Panc1 (cell line): ENCODE measurements around the gene PORCN. TPM values are rescaled to one million over a fixed set of nuclear protein-coding genes. Genes with fewer than 3 reads are reported as not detected.

ENCODE experiments used
- ATAC-seq: fragments of 200-7000 bp; cut with Tn5 transposase; 2 replicates; pipeline ENCODE4 v1.9.1; 2020; ENCODE audit warnings: mild to moderate bottlenecking, moderate library complexity
- BruUV-seq: library from RNA; stranded (reverse); fragments of 400-500 nt; replicated peaks from 2 replicates; lab custom pipeline; 2021; lab: Mats Ljungman, UMichigan
- CTCF ChIA-PET: fragments of 300-600 bp; sonication (Branson Sonifier 250); formaldehyde crosslinking; loops from one replicate; lab custom pipeline; 2022; ENCODE audit warnings: antibody characterized with exemption; lab: Charles Lee
- POLR2A ChIA-PET: fragments of 300-600 bp; sonication (Branson Sonifier 250); formaldehyde crosslinking; loops from one replicate; lab custom pipeline; 2022; ENCODE audit warnings: antibody characterized with exemption; lab: Charles Lee
- DNase-seq: peaks from one replicate; pipeline ENCODE4 v3.0.0-alpha.2; 2010; ENCODE audit warnings: low read depth, low spot score
- H3K27ac ChIP-seq: 2 replicates; pipeline ENCODE4 v1.5.1; 2011; ENCODE audit warnings: mild to moderate bottlenecking, low read length, inconsistent platforms
- H3K27me3 ChIP-seq: fragments of 200-500 bp; sonication (Bioruptor generic); 2 replicates; pipeline ENCODE4 v1.6.0; 2014; ENCODE audit warnings: low read length, inconsistent platforms; ENCODE audit not compliant: control insufficient read depth, insufficient read depth
- H3K36me3 ChIP-seq: fragments of 200-500 bp; sonication (Bioruptor generic); 2 replicates; pipeline ENCODE4 v1.5.1; 2014; ENCODE audit warnings: inconsistent platforms, mild to moderate bottlenecking, low read length, moderate library complexity; ENCODE audit not compliant: control insufficient read depth, insufficient read depth
- H3K4me1 ChIP-seq: 2 replicates; pipeline ENCODE4 v1.5.1; 2011; ENCODE audit warnings: inconsistent platforms, mild to moderate bottlenecking, low read length, moderate library complexity; ENCODE audit not compliant: control insufficient read depth, insufficient read depth
- H3K4me3 ChIP-seq, 2 experiments: 2 replicates each; pipeline ENCODE4 v1.5.1; 2011 to 2012; ENCODE audit warnings: low read depth in 2 of 2, low read length in 2 of 2, mild to moderate bottlenecking in 2 of 2, inconsistent platforms in 1 of 2, moderate library complexity in 1 of 2
- H3K9me3 ChIP-seq: fragments of 200-500 bp; sonication (Bioruptor generic); 2 replicates; pipeline ENCODE4 v1.5.1; 2014; ENCODE audit warnings: low read depth, mild to moderate bottlenecking, inconsistent platforms, low read length, moderate library complexity; ENCODE audit not compliant: control insufficient read depth, insufficient read depth
- CTCF ChIP-seq: fragments of 450-650 bp; IDR thresholded peaks from 2 replicates; pipeline ENCODE4 v1.5.1; 2017; ENCODE audit warnings: mild to moderate bottlenecking
- POLR2AphosphoS5 ChIP-seq: IDR thresholded peaks from 2 replicates; pipeline ENCODE4 v1.6.1; 2012; ENCODE audit warnings: mild to moderate bottlenecking, low read depth, low read length, moderate library complexity
- REST ChIP-seq, 2 experiments: IDR thresholded peaks; 2 replicates each; pipeline ENCODE4 v1.6.1; 2011 to 2012; ENCODE audit warnings: low read depth in 2 of 2, control low read depth in 1 of 2, low read length in 1 of 2, mild to moderate bottlenecking in 1 of 2, moderate library complexity in 1 of 2; ENCODE audit not compliant: insufficient read depth in 1 of 2
- SIN3A ChIP-seq: IDR thresholded peaks from 2 replicates; pipeline ENCODE4 v1.6.1; 2012; ENCODE audit warnings: low read depth, mild to moderate bottlenecking, low read length, moderate library complexity, borderline replicate concordance; ENCODE audit not compliant: insufficient read depth
- TCF7L2 ChIP-seq: IDR thresholded peaks from 2 replicates; pipeline ENCODE4 v1.6.1; 2011; ENCODE audit warnings: mild to moderate bottlenecking, low read depth, low read length, inconsistent platforms
- in situ Hi-C: cut with HindIII; loops from 2 replicates; pipeline ENCODE4 v1.10.0; 2016; ENCODE audit warnings: low sequenced_read_pairs, low pct_unique_long_range_greater_than_20kb
- intact Hi-C: fragments of 100-400 bp; cut with micrococcal nuclease; formaldehyde crosslinking; loops from one replicate; pipeline ENCODE4 v1.10.0; 2022; ENCODE audit not compliant: unreplicated experiment
- total RNA-seq: library from RNA; stranded (reverse); gene quantifications from one replicate; pipeline ENCODE4 v1.2.1, GENCODE V29; 2021; ENCODE audit not compliant: unreplicated experiment

PORCN gene
- total RNA-seq, 1 experiment from 2014 or later, result 8.6 TPM

- Histone ChIP-seq H3K4me3 (no peak overlapping the region), H3K4me1 (no peaks in the 10 kb centered on the region), H3K27me3 (no peaks in the 10 kb centered on the region), H3K36me3 (no peaks in the 10 kb centered on the region), H3K27ac (no peak overlapping the region), H3K9me3 (no peaks in the 10 kb centered on the region)
- DNase-seq (no peak), ATAC-seq (no peak)
- POLR2A ChIA-PET, result no interaction called here
- CTCF ChIA-PET, result no interaction called here
- in situ Hi-C loops (no loop called here), intact Hi-C loops (no loop called here)
- no peak for TF ChIP-seq POLR2AphosphoS5
- no peak for TF ChIP-seq SIN3A
- TF ChIP-seq TCF7L2, result no peak
- no peak for TF ChIP-seq CTCF
- TF ChIP-seq REST (IDR thresholded peaks at IDR 0.05; ENCODE audit: insufficient read depth in 1 of 2, low read depth in 2 of 2, low read length in 1 of 2), result no peak
- no TSS peak for BruUV-seq
Observed at GRCh38 chrX:48533165-48533564, 24.4 kb downstream of the PORCN start.

- Histone ChIP-seq H3K4me3 (peak overlapping the region; percentile 47 to 75), H3K27me3 (no peaks in the 10 kb centered on the region), H3K27ac (peak overlapping the region; percentile 82), H3K36me3 (no peaks in the 10 kb centered on the region; the same call in 1 of the 2 replicates), H3K9me3 (no peaks in the 10 kb centered on the region), H3K4me1 (peaks cover 4% of the 10 kb centered on the region; the same call in 1 of the 2 replicates)
- intact Hi-C loops, result no loop called here
- TF ChIP-seq SIN3A (no peak), POLR2AphosphoS5 (no peak)
- in situ Hi-C loops, result no loop called here
- DNase-seq, result no peak
- ChIA-PET POLR2A (interaction anchor here (0.6 to 0.7 kb wide), 4 partner anchors 84 to 437 kb away, joined by 3 to 18 read pairs (median 6); no protein-coding TSS in a partner anchor), CTCF (no interaction called here)
- BruUV-seq, result no TSS peak
- peak; percentile 4; the same call in 1 of the 2 replicates for ATAC-seq
Observed at GRCh38 chrX:48538641-48539344, 30.0 kb downstream of the PORCN start.
